ENCODE results near the gene IQSEC1. TPM values are rescaled to one million over a fixed set of nuclear protein-coding genes. Genes with fewer than 3 reads are reported as not detected.

Gene IQSEC1
- total and polyA plus RNA-seq, 2 of the 8 experiments (the other 6 are each of a cell fraction or from before 2014, with no cell fraction given), result 6.8 to 28.8 TPM

GRCh38 chr3:12911881-12912415, 161.3 kb downstream of the IQSEC1 start:
- no peaks in the 10 kb centered on the region for H3K23me2 ChIP-seq (ENCODE audit: low read depth, low read length)
- peaks cover 0 to 11% of the 10 kb centered on the region in 2 experiments for H4K20me1 ChIP-seq (replicated peaks in 1 of 2; ENCODE audit: control insufficient read depth in 1 of 2, insufficient read depth in 2 of 2, low read length in 2 of 2)
- H3K4me3 ChIP-seq (ENCODE audit: extremely low read depth in 1 of 4, insufficient read depth in 2 of 4, low read depth in 3 of 4, low read length in 4 of 4), result no peak overlapping the region
- no peak overlapping the region for H2AK5ac ChIP-seq (ENCODE audit: low read depth, low read length)
- no peak overlapping the region for H3K23ac ChIP-seq (ENCODE audit: insufficient read length)
- no peak overlapping the region for H3K18ac ChIP-seq (ENCODE audit: extremely low read depth, low read length)
- H3K4me2 ChIP-seq (ENCODE audit: insufficient read depth in 1 of 2, low read depth in 2 of 2, low read length in 2 of 2), result no peak overlapping the region
- H3K79me2 ChIP-seq (ENCODE audit: control insufficient read depth in 1 of 2, insufficient read depth in 2 of 2, low read length in 2 of 2), result no peaks in the 10 kb centered on the region
- H3K4ac ChIP-seq (replicated peaks; ENCODE audit: insufficient read length, low read depth, low read length), result no peak overlapping the region
- CTCF ChIA-PET (ENCODE audit: partially characterized antibody), result interaction anchor here (0.8 to 2.8 kb wide), 10 partner anchors 9 to 116 kb away, joined by 3 to 15 read pairs (median 3); no protein-coding TSS in a partner anchor
- no peaks in the 10 kb centered on the region for H3K9me3 ChIP-seq (ENCODE audit: insufficient read depth in 2 of 2, low read depth in 1 of 2, low read length in 1 of 2)
- H3K56ac ChIP-seq (replicated peaks; ENCODE audit: insufficient read length, low read depth, low read length), result no peak overlapping the region
- no peak overlapping the region for H4K8ac ChIP-seq (ENCODE audit: extremely low read depth, insufficient read depth, low read length)
- no peak overlapping the region for H2AFZ ChIP-seq (ENCODE audit: low read length)
- no peaks in the 10 kb centered on the region for H3K27me3 ChIP-seq (replicated peaks in 1 of 4; ENCODE audit: control insufficient read depth in 3 of 4, extremely low read depth in 1 of 4, insufficient read depth in 3 of 4, low read length in 3 of 4)
- no peaks in the 10 kb centered on the region; the same call in 1 of the 2 replicates for H3K79me1 ChIP-seq (ENCODE audit: low read depth, low read length)
- no peak overlapping the region for H2BK20ac ChIP-seq (ENCODE audit: low read length)
- H3K14ac ChIP-seq (ENCODE audit: insufficient read length), result no peak overlapping the region
- no peak overlapping the region for H4K91ac ChIP-seq (replicated peaks; ENCODE audit: insufficient read length, low read length)
- no peak overlapping the region for H2BK12ac ChIP-seq (ENCODE audit: low read depth, low read length)
- no peak overlapping the region for H2BK120ac ChIP-seq (replicated peaks; ENCODE audit: low read depth, low read length)
- POLR2A ChIA-PET (ENCODE audit: partially characterized antibody), result no interaction called here
- DNase-seq (ENCODE audit: low read depth in 1 of 2, low spot score in 2 of 2), result no peak
- H4K5ac ChIP-seq (ENCODE audit: insufficient read length, low read depth, low read length), result no peak overlapping the region
- WGBS, 2 experiments (ENCODE audit: extremely low coverage in 1 of 2, insufficient coverage in 1 of 2, insufficient read length in 1 of 2, insufficient replicate concordance in 2 of 2, low coverage in 1 of 2, low lambda C conversion rate in 2 of 2, missing lambda C conversion rate in 1 of 2), result 96% methylated on average over 15 of the region's 15 CpGs; no CpG with 5 or more reads in 1 of the 2 experiments
- no peaks in the 10 kb centered on the region for H3K4me1 ChIP-seq (replicated peaks in 1 of 4; ENCODE audit: control insufficient read depth in 3 of 4, insufficient read depth in 4 of 4, low read length in 3 of 4)
- H3K36me3 ChIP-seq (ENCODE audit: control insufficient read depth in 2 of 4, insufficient read depth in 4 of 4, low read length in 3 of 4), result peaks cover 6 to 18% (median 10%) of the 10 kb centered on the region in 4 experiments; a peak in 5 of 8 replicates
- H3K9ac ChIP-seq (replicated peaks in 1 of 4; ENCODE audit: extremely low read depth in 1 of 4, low read depth in 3 of 4, low read length in 3 of 4), result no peak overlapping the region
- no peak overlapping the region for H2BK5ac ChIP-seq (ENCODE audit: low read depth, low read length)
- no peak overlapping the region for H3K27ac ChIP-seq (ENCODE audit: low read depth, low read length)
- FAIRE-seq, result no peak
- H2BK15ac ChIP-seq (ENCODE audit: low read length), result no peak overlapping the region
- TF ChIP-seq GTF2F1 (IDR thresholded peaks at IDR 0.05; ENCODE audit: borderline replicate concordance, low read depth, low read length) (no peak), SP1 (IDR thresholded peaks at IDR 0.05; ENCODE audit: low read depth, low read length) (no peak), ZNF274 (IDR thresholded peaks at IDR 0.05; ENCODE audit: borderline replicate concordance, extremely low read depth, low read length) (no peak), EZH2 (IDR thresholded peaks at IDR 0.05; ENCODE audit: low read depth, low read length, severe bottlenecking) (no peak), RAD21 (IDR thresholded peaks at IDR 0.05 in 1 of 2, conservative IDR thresholded peaks at IDR 0.05 in 1 of 2; ENCODE audit: low read depth in 2 of 2, low read length in 2 of 2) (no peak), RXRA (IDR thresholded peaks at IDR 0.05; ENCODE audit: insufficient read depth, low read depth, low read length) (no peak), E2F6 (IDR thresholded peaks at IDR 0.05) (no peak), TAF7 (optimal IDR thresholded peaks at IDR 0.05; ENCODE audit: borderline replicate concordance, low read depth, low read length) (no peak), TBP (IDR thresholded peaks at IDR 0.05; ENCODE audit: low read depth, low read length) (no peak)
